Mononuclear cell (primary cell): ENCODE measurements around the gene TEX48. TPM values are rescaled to one million over a fixed set of nuclear protein-coding genes. Genes with fewer than 3 reads are reported as not detected.

ENCODE experiments used
- H3K27me3 ChIP-seq: 2 replicates; pipeline ENCODE4 v1.6.0; 2011; ENCODE audit warnings: low read length, control low read depth; ENCODE audit not compliant: insufficient read depth
- H3K4me1 ChIP-seq: 2 replicates; pipeline ENCODE4 v1.5.1; 2011; ENCODE audit warnings: mild to moderate bottlenecking, low read length, control low read depth; ENCODE audit not compliant: insufficient read depth
- H3K4me3 ChIP-seq: 2 replicates; pipeline ENCODE4 v1.5.1; 2011; ENCODE audit warnings: mild to moderate bottlenecking, low read length, moderate library complexity
- H3K9me3 ChIP-seq: 2 replicates; pipeline ENCODE4 v1.5.1; 2011; ENCODE audit warnings: low read depth, mild to moderate bottlenecking, control low read depth, low read length
- total RNA-seq: library from RNA; depleted of rRNA; stranded (reverse); fragments of >200 nt; gene quantifications from one replicate; pipeline ENCODE4 v1.2.3, GENCODE V29; 2012

TEX48 gene
- total RNA-seq, 1 donor: not detected

GRCh38 chr9:114701988-114702387, 20.0 kb upstream of the TEX48 start:
- no peaks in the 10 kb centered on the region for H3K4me1 ChIP-seq
- no peak overlapping the region for H3K4me3 ChIP-seq
- no peaks in the 10 kb centered on the region for H3K9me3 ChIP-seq
- H3K27me3 ChIP-seq: no peaks in the 10 kb centered on the region

GRCh38 chr9:114697951-114698351, 16.0 kb upstream of the TEX48 start:
- Histone ChIP-seq H3K9me3 (no peaks in the 10 kb centered on the region), H3K4me1 (no peaks in the 10 kb centered on the region), H3K27me3 (no peaks in the 10 kb centered on the region), H3K4me3 (no peak overlapping the region)

DNA sequence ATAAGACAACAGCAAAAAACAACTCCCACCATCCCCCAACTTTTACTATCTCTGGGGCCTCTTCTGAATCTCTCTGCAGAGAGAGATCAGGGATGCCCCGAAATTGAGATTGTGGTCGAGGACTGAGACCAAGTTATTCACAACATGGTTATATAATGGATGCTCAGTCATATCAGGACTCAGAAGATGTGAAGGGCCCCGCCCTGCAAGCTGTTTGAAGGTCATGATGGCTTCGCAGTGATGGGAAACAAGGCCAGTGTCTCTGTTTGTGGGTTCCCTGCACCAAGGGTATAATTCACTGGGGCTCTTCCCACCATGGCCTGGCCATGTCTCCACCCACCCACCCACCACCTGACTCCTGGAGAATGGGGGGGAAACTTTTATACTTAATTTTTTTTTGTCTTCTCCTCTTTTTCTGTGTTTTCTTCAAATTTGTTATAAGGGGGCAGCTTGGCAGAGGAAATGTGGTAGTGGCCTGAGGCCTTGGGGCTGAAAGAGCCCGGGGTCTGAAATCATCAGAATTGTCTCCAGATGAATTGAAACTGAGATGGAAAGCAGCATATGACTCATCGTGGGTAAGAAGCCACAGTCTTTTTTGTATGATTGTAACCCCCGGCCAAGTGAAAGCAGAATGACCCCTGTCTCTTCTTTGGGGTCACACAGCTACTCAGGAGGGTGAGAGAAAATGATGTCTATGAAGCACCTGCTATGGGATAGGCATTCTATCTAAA, 15.0 kb upstream of the TEX48 start:
- Histone ChIP-seq H3K4me1 (no peaks in the 10 kb centered on the region), H3K4me3 (no peak overlapping the region), H3K9me3 (no peaks in the 10 kb centered on the region), H3K27me3 (no peaks in the 10 kb centered on the region)

GRCh38 chr9:114695948-114696347, 14.0 kb upstream of the TEX48 start:
- peaks cover 9% of the 10 kb centered on the region for H3K4me1 ChIP-seq
- H3K4me3 ChIP-seq: no peak overlapping the region

DNA sequence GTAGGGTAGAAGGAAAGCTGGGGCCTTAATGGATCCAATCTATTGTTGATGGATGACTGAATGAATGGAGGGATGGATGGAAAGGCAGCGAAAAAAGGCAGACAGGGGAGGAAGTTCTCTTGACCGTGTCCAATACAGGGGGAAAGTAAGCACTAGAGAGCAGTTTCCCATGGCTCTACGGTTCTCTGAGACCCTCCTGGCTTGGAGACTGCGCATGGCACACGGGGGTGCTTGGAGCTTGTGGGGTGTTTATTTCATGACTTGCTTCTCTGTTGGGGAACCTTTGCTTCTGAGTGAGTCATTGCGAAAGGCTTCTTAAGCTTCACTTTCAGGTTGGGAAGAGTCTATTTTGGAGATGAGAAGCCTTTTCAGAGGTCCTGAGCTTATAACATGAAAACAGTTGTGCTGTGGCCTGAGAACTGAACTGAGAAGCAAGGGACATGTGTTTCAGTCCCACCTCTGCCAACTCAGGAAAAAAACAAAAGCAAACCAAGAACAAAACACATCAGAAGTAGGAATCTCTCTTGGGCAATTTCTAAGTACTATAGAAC, 12.8 kb upstream of the TEX48 start:
- H3K9me3 ChIP-seq: no peaks in the 10 kb centered on the region
- no peaks in the 10 kb centered on the region for H3K27me3 ChIP-seq
- H3K4me1 ChIP-seq: peaks cover 9% of the 10 kb centered on the region
- H3K4me3 ChIP-seq: no peak overlapping the region

More at GRCh38 chr9:114695948-114696347, 14.0 kb upstream of the TEX48 start:
- Histone ChIP-seq H3K27me3 (no peaks in the 10 kb centered on the region), H3K9me3 (no peaks in the 10 kb centered on the region)

- Histone ChIP-seq H3K4me1 (peaks cover 9% of the 10 kb centered on the region), H3K27me3 (no peaks in the 10 kb centered on the region), H3K9me3 (no peaks in the 10 kb centered on the region), H3K4me3 (no peak overlapping the region)
Measured at GRCh38 chr9:114694146-114694545, 12.2 kb upstream of the TEX48 start.

DNA sequence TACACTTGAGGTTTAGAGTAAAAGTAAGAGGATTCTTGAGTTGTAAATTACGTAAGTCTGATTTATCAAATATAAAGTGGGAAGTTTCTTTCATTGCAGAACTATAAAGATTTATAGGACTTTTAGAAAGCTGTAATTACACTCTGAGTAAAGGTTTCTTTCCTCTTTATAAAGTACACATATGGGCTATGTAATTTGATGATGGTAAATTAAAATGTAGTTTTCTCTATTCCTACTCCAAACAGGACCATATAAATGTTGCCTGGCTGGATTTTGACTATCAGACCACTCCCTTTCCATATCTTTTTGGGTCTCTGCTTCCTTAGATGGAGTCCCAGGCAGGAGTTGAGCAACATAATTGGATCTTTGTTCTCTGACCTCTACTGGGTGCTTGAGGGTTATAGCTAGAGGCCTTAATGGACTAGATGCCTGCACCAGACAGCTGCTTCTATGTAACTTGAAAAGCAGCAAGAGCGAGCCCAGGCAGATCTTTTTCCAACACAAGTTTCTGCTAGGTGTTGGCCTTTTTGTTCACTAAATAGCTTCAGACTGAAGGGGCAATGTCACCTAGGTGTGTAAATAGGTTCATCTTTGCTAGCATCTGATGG, 11.4 kb upstream of the TEX48 start:
- H3K9me3 ChIP-seq: no peaks in the 10 kb centered on the region
- peaks cover 9% of the 10 kb centered on the region for H3K4me1 ChIP-seq
- no peak overlapping the region for H3K4me3 ChIP-seq
- no peaks in the 10 kb centered on the region for H3K27me3 ChIP-seq

DNA sequence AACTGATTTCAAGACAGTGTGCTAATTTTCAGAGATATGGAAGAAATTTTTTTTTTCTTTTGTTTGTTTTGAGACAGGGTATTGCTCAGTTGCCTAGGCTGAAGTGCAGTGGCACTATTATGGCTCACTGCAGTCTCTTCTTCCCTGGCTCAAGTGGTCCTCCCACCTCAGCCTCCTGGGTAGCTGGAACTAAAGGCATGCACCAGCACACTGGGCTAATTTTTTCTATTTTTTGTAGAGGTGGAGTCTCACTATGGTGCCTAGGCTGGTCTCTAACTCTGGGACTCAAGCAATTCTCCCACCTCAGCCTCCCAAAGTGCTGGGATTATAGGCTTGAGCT, 9.9 kb upstream of the TEX48 start:
- peaks cover 9% of the 10 kb centered on the region for H3K4me1 ChIP-seq
- H3K27me3 ChIP-seq: no peaks in the 10 kb centered on the region
- H3K9me3 ChIP-seq: no peaks in the 10 kb centered on the region
- no peak overlapping the region for H3K4me3 ChIP-seq

GRCh38 chr9:114691046-114691955, 9.3 kb upstream of the TEX48 start:
- Histone ChIP-seq H3K27me3 (no peaks in the 10 kb centered on the region), H3K4me1 (peaks cover 9% of the 10 kb centered on the region), H3K4me3 (no peak overlapping the region)

DNA sequence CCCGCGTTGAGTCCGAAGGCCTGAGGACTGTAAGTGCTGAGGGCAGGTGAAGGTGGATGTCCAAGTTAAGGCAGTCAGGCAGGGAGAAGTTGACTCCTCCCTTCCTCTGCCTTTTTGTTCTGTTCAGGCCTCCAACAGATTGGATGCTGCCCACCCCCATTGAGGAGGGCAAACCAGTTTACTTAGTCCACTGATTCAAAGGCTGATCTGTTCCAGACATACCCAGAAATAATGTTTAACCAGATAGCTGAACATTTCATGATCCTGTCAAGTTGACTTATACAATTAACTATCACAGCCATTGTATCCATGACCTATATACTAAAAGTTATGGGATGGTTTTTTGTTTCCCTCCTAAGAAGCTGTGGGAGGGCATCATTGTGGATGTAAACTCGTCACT, 8.3 kb upstream of the TEX48 start:
- H3K27me3 ChIP-seq: no peaks in the 10 kb centered on the region
- H3K4me1 ChIP-seq: peaks cover 9% of the 10 kb centered on the region
- no peak overlapping the region for H3K4me3 ChIP-seq
- H3K9me3 ChIP-seq: no peaks in the 10 kb centered on the region

More at GRCh38 chr9:114691046-114691955, 9.3 kb upstream of the TEX48 start:
- H3K9me3 ChIP-seq: no peaks in the 10 kb centered on the region

- Histone ChIP-seq H3K4me1 (peaks cover 9% of the 10 kb centered on the region), H3K4me3 (no peak overlapping the region), H3K9me3 (no peaks in the 10 kb centered on the region), H3K27me3 (no peaks in the 10 kb centered on the region)
Measured at GRCh38 chr9:114689813-114690212, 7.8 kb upstream of the TEX48 start.

DNA sequence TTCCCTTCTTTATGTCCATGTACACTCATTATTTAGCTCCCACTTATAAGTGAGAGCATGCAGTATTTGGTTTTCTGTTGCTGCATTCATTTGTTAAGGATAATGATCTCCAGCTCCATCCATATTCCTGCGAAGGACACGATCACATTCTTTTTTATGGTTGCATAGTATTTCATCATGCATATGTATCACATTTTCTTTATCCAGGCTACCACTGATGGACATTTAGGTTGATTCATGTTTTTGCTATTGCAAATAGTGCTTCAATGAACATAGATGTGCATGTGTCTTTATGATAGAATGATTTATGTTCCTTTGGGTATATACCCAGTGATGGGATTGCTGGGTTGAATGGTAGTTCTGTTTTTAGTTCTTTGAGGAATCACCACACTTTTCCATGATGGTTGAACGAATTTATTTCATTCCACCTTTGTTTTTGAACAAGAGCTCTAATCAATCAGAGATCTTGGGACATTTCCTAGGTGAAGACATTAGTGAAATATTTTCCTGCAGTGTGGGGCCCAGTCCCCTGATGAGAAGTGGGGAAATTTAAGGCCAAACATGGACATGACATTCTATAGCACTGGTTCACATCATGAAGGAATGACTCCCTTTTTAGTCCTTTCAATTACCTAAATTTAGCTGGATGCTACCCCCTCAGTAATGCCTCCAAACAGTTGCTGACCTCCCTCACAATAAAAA, 7.1 kb upstream of the TEX48 start:
- Histone ChIP-seq H3K4me1 (peaks cover 9% of the 10 kb centered on the region), H3K27me3 (no peaks in the 10 kb centered on the region), H3K9me3 (no peaks in the 10 kb centered on the region), H3K4me3 (no peak overlapping the region)

GRCh38 chr9:114688379-114688778, 6.4 kb upstream of the TEX48 start:
- H3K4me3 ChIP-seq: no peak overlapping the region
- H3K9me3 ChIP-seq: no peaks in the 10 kb centered on the region
- H3K27me3 ChIP-seq: no peaks in the 10 kb centered on the region
- peaks cover 9% of the 10 kb centered on the region for H3K4me1 ChIP-seq

- no peaks in the 10 kb centered on the region for H3K9me3 ChIP-seq
- peaks cover 9% of the 10 kb centered on the region for H3K4me1 ChIP-seq
- no peak overlapping the region for H3K4me3 ChIP-seq
- no peaks in the 10 kb centered on the region for H3K27me3 ChIP-seq
Measured at GRCh38 chr9:114687034-114687433, 5.0 kb upstream of the TEX48 start.
